PC-9 (cell line): ENCODE data around the gene SNX13.

Source experiments
- EZH2 ChIP-seq: fragments of 200-600 bp; sonication (generic); IDR thresholded peaks from 2 replicates; pipeline ENCODE4 v1.8.0; 2017; ENCODE audit warnings: antibody characterized with exemption, low read depth
- TF ChIP-seq, protein P1 (sequence below): fragments of 200-600 bp; sonication (generic); conservative IDR thresholded peaks from 2 replicates; pipeline ENCODE4 v1.6.1; 2017; ENCODE audit warnings: mixed run types, antibody characterized with exemption, mild to moderate bottlenecking, moderate library complexity

DNA sequence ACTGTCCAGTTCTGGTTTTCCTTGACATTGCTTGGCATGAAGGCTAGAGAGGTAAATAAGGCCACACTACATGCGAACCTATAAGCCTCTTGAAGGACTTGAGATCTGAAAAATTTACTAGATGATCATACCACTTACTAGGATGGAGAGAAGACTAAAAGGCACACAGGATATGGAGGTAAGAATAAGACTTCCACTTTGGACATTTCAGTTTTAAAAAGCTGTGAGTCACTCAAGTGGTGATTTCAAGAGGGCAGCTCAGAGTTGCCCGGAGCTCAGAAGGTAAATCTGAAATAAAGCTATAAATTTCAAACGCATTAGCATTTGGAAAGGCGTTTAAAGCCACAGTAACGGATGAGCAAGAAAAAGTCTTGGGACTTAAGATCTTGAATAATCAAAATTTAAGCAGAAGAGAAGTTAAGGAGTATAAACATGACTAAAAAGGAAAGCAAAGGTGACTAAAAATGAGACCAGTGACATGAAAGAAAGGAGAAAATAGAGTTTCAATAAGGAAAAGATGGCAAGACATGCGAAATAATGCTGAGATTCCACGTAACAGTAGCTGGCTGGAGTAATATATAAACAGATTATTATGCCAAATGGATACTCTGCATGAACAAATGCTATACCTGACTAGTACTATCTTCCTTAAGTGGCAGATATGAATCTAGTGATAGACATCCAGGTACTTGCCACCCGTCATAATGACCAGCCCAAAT is 68.3 kb downstream of the SNX13 start:
- TF ChIP-seq EZH2: no peak
- TF ChIP-seq, protein P1, sequence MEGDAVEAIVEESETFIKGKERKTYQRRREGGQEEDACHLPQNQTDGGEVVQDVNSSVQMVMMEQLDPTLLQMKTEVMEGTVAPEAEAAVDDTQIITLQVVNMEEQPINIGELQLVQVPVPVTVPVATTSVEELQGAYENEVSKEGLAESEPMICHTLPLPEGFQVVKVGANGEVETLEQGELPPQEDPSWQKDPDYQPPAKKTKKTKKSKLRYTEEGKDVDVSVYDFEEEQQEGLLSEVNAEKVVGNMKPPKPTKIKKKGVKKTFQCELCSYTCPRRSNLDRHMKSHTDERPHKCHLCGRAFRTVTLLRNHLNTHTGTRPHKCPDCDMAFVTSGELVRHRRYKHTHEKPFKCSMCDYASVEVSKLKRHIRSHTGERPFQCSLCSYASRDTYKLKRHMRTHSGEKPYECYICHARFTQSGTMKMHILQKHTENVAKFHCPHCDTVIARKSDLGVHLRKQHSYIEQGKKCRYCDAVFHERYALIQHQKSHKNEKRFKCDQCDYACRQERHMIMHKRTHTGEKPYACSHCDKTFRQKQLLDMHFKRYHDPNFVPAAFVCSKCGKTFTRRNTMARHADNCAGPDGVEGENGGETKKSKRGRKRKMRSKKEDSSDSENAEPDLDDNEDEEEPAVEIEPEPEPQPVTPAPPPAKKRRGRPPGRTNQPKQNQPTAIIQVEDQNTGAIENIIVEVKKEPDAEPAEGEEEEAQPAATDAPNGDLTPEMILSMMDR: no peak
